Subcutaneous abdominal adipose tissue (tissue), 5 donors: ENCODE data around the gene PTH2R.
A peak's percentile ranks its signal among the peaks of the same experiment; 100 is the strongest.
"Not testable (repeated sequence)": the region's sequence is repeated elsewhere in the genome, so short reads cannot be mapped to it uniquely, and the experiment has no call there.

Experiments used
- H3K27ac ChIP-seq: one replicate; pipeline ENCODE4 v1.7.0; 2013; ENCODE audit warnings: low read depth, mild to moderate bottlenecking, inconsistent platforms, low read length, moderate library complexity
- H3K27me3 ChIP-seq, 5 donors: one replicate each; pipeline ENCODE4 v1.7.0; 2013; ENCODE audit warnings: low read length in 5 of 5, inconsistent platforms in 1 of 5; ENCODE audit not compliant: control insufficient read depth in 5 of 5, insufficient read depth in 4 of 5
- H3K36me3 ChIP-seq, 5 donors: one replicate each; pipeline ENCODE4 v1.7.0; 2013; ENCODE audit warnings: low read length in 5 of 5; ENCODE audit not compliant: control insufficient read depth in 5 of 5, insufficient read depth in 5 of 5
- H3K4me1 ChIP-seq, 5 donors: one replicate each; pipeline ENCODE4 v1.7.0; 2013; ENCODE audit warnings: low read length in 5 of 5, mild to moderate bottlenecking in 3 of 5, moderate library complexity in 1 of 5; ENCODE audit not compliant: control insufficient read depth in 5 of 5, insufficient read depth in 5 of 5
- H3K4me3 ChIP-seq, 5 donors: one replicate each; pipeline ENCODE4 v1.7.0; 2013; ENCODE audit warnings: low read length in 5 of 5, low read depth in 1 of 5
- H3K9ac ChIP-seq, 5 donors: one replicate each; pipeline ENCODE4 v1.7.0; 2013; ENCODE audit warnings: low read length in 5 of 5, mild to moderate bottlenecking in 4 of 5, moderate library complexity in 3 of 5
- H3K9me3 ChIP-seq, 5 donors: one replicate each; pipeline ENCODE4 v1.7.0; 2013; ENCODE audit warnings: low read length in 5 of 5; ENCODE audit not compliant: control insufficient read depth in 5 of 5
- donor health status: healthy.
- donor health status: healthy.
- donor health status: healthy.
- donor health status: healthy.
- donor health status: healthy.

The PTH2R gene

GRCh38 chr2:208369091-208369490 is 37.5 kb upstream of the PTH2R start:
- peaks cover 0 to 13% (median 5%) of the 10 kb centered on the region in 5 donors for H3K9me3 ChIP-seq
- H3K27ac ChIP-seq = peak overlapping the region; percentile 67
- H3K4me3 ChIP-seq = no peak overlapping the region
- no peak overlapping the region for H3K9ac ChIP-seq
- H3K27me3 ChIP-seq = no peaks in the 10 kb centered on the region
- peaks cover 0 to 15% (median 4%) of the 10 kb centered on the region in 5 donors for H3K4me1 ChIP-seq
- no peaks in the 10 kb centered on the region for H3K36me3 ChIP-seq

- Histone ChIP-seq H3K36me3 (no peaks in the 10 kb centered on the region), H3K9me3 (no peaks in the 10 kb centered on the region), H3K4me3 (no peak overlapping the region), H3K4me1 (peaks cover 0 to 15% (median 4%) of the 10 kb centered on the region in 5 donors), H3K27me3 (no peaks in the 10 kb centered on the region), H3K9ac (no peak overlapping the region), H3K27ac (no peak overlapping the region)
Measured at GRCh38 chr2:208370881-208371633, 35.5 kb upstream of the PTH2R start.

- H3K4me3 ChIP-seq = no peak overlapping the region
- H3K36me3 ChIP-seq = no peaks in the 10 kb centered on the region
- H3K4me1 ChIP-seq = peaks cover 0 to 15% (median 4%) of the 10 kb centered on the region in 5 donors
- no peaks in the 10 kb centered on the region for H3K27me3 ChIP-seq
- H3K27ac ChIP-seq = no peak overlapping the region
- H3K9ac ChIP-seq = no peak overlapping the region
- H3K9me3 ChIP-seq = no peaks in the 10 kb centered on the region
Measured at GRCh38 chr2:208371634-208371935, 35.0 kb upstream of the PTH2R start.

- Histone ChIP-seq H3K4me3 (no peak overlapping the region), H3K27ac (no peak overlapping the region), H3K9me3 (no peaks in the 10 kb centered on the region), H3K36me3 (no peaks in the 10 kb centered on the region), H3K9ac (no peak overlapping the region), H3K27me3 (no peaks in the 10 kb centered on the region), H3K4me1 (peaks cover 0 to 15% (median 4%) of the 10 kb centered on the region in 5 donors)
Measured at GRCh38 chr2:208373460-208374089, 33.0 kb upstream of the PTH2R start.

GRCh38 chr2:208375491-208376068 is 31.0 kb upstream of the PTH2R start:
- Histone ChIP-seq H3K27ac (no peak overlapping the region), H3K4me3 (no peak overlapping the region), H3K36me3 (no peaks in the 10 kb centered on the region), H3K9ac (no peak overlapping the region), H3K9me3 (no peaks in the 10 kb centered on the region), H3K4me1 (no peaks in the 10 kb centered on the region), H3K27me3 (no peaks in the 10 kb centered on the region)

GRCh38 chr2:208377344-208377860 is 29.2 kb upstream of the PTH2R start:
- not testable (repeated sequence) for H3K4me1 ChIP-seq, H3K4me3 ChIP-seq, H3K9me3 ChIP-seq, H3K36me3 ChIP-seq, H3K27ac ChIP-seq, H3K9ac ChIP-seq, H3K27me3 ChIP-seq

GRCh38 chr2:208379192-208379591 is 27.4 kb upstream of the PTH2R start:
- Histone ChIP-seq H3K9ac (no peak overlapping the region), H3K4me3 (no peak overlapping the region), H3K27ac (no peak overlapping the region), H3K9me3 (no peaks in the 10 kb centered on the region), H3K4me1 (no peaks in the 10 kb centered on the region), H3K36me3 (no peaks in the 10 kb centered on the region), H3K27me3 (peaks cover 0 to 2% (median 0%) of the 10 kb centered on the region in 5 donors)

- Histone ChIP-seq H3K4me3 (no peak overlapping the region), H3K9me3 (no peaks in the 10 kb centered on the region), H3K27me3 (peaks cover 0 to 2% (median 0%) of the 10 kb centered on the region in 5 donors), H3K27ac (no peak overlapping the region), H3K4me1 (no peaks in the 10 kb centered on the region), H3K36me3 (no peaks in the 10 kb centered on the region), H3K9ac (no peak overlapping the region)
Measured at GRCh38 chr2:208384637-208385036, 22.0 kb upstream of the PTH2R start.

- H3K4me1 ChIP-seq = no peaks in the 10 kb centered on the region
- H3K9ac ChIP-seq = no peak overlapping the region
- H3K9me3 ChIP-seq = no peaks in the 10 kb centered on the region
- H3K27ac ChIP-seq = no peak overlapping the region
- no peak overlapping the region for H3K4me3 ChIP-seq
- peaks cover 0 to 2% (median 0%) of the 10 kb centered on the region in 5 donors for H3K27me3 ChIP-seq
- H3K36me3 ChIP-seq = no peaks in the 10 kb centered on the region
Measured at GRCh38 chr2:208386541-208386940, 20.1 kb upstream of the PTH2R start.

GRCh38 chr2:208389940-208390339 is 16.7 kb upstream of the PTH2R start:
- Histone ChIP-seq H3K4me3 (no peak overlapping the region), H3K9me3 (peaks cover 0 to 4% (median 3%) of the 10 kb centered on the region in 5 donors), H3K36me3 (no peaks in the 10 kb centered on the region), H3K4me1 (no peaks in the 10 kb centered on the region), H3K27ac (no peak overlapping the region), H3K27me3 (no peaks in the 10 kb centered on the region), H3K9ac (no peak overlapping the region)
